SU-DHL-6 (cell line): ENCODE data around the gene FYB1.

Experiments
- EZH2phosphoT487 ChIP-seq: fragments of 200-600 bp; sonication (generic), shearing (Covaris generic); conservative IDR thresholded peaks from 2 replicates; pipeline ENCODE4 v1.6.1; 2018; ENCODE audit warnings: mild to moderate bottlenecking, antibody characterized with exemption, low read length, moderate library complexity, mixed read lengths
- TF ChIP-seq, protein P1 (sequence below): fragments of 200-600 bp; sonication (generic); IDR thresholded peaks from one replicate; pipeline ENCODE4 v1.5.1; 2017; ENCODE audit warnings: antibody characterized with exemption, mild to moderate bottlenecking, low read length, moderate library complexity; ENCODE audit not compliant: insufficient read depth, poor library complexity, severe bottlenecking

GRCh38 chr5:39121315-39121714 lies 98.0 kb downstream of the FYB1 start:
- TF ChIP-seq, protein P1, sequence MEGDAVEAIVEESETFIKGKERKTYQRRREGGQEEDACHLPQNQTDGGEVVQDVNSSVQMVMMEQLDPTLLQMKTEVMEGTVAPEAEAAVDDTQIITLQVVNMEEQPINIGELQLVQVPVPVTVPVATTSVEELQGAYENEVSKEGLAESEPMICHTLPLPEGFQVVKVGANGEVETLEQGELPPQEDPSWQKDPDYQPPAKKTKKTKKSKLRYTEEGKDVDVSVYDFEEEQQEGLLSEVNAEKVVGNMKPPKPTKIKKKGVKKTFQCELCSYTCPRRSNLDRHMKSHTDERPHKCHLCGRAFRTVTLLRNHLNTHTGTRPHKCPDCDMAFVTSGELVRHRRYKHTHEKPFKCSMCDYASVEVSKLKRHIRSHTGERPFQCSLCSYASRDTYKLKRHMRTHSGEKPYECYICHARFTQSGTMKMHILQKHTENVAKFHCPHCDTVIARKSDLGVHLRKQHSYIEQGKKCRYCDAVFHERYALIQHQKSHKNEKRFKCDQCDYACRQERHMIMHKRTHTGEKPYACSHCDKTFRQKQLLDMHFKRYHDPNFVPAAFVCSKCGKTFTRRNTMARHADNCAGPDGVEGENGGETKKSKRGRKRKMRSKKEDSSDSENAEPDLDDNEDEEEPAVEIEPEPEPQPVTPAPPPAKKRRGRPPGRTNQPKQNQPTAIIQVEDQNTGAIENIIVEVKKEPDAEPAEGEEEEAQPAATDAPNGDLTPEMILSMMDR = no peak
- no peak for TF ChIP-seq EZH2phosphoT487
